CD4-positive, alpha-beta T cell treated with Interleukin-4 for 4 hours (primary cell): ENCODE results near the gene CHN1.

Experiments used
- DNase-seq: peaks from one replicate; pipeline ENCODE4 v3.0.0-alpha.2; 2020

CHN1 gene, protein sequence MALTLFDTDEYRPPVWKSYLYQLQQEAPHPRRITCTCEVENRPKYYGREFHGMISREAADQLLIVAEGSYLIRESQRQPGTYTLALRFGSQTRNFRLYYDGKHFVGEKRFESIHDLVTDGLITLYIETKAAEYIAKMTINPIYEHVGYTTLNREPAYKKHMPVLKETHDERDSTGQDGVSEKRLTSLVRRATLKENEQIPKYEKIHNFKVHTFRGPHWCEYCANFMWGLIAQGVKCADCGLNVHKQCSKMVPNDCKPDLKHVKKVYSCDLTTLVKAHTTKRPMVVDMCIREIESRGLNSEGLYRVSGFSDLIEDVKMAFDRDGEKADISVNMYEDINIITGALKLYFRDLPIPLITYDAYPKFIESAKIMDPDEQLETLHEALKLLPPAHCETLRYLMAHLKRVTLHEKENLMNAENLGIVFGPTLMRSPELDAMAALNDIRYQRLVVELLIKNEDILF

DNA sequence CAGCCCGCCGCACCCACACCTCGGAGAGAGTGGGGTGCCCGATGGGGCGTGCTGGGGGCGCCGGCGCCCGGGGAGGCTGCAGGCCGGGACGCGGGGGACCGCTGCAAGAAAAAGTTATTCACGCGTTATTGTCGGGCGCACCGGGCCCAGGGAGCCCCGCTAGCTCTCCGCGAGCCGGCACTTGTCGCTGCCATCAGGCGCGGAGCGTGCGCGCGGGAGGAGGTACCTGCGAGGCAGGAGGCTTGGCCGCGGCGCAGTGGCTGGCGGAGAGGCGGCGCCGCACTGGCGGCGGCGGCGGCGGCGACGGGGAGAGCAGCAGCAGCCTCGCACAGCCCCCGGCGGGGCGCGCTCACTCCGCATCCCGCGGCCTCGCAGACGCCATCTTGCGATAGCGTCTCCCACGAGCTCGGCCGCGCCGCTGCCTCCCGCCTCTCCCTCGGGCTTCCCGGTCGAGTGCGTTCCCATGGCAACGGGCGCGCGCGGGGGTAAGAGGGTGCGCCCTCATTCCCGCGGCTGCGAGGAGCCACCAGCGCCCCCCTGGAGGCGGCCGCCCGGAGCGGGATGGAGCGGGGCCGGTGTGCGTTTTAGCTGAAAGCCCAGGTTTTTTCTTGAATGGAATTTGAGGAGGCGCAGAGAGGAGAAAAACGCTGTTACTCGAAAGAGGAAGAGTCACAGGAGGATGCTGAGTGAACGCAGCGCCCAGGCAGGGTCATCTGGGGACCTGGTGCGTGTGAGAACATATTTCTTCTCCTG is at the start of gene CHN1:
TSS of gene CHN1 (minus strand) at position 402 of the 753 bp plus-strand sequence. CDS start 469 bp downstream, outside the sequence.
- DNase-seq = peak; percentile 41

DNA sequence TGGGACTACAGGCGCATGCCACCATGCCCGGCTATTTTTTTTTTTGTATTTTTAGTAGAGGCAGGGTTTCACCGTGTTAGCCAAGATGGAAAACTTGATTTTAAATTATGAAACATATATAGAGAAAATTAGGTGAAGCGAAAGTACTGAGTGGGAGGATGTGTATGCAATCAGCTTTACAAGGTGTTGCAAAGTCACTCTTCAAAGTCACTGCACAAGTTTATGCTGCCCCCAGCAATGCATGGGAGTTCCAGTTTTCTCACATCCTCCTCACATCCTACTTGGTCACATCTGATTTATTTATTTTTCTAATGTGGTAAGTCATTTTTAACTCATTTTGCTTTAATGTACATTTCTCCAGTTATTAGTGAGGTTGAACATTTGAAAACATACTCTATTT is 49.2 kb upstream of the CHN1 start:
- no peak for DNase-seq

GRCh38 chr2:175049661-175050060 is 44.5 kb upstream of the CHN1 start:
- DNase-seq = no peak

- DNase-seq = no peak
Observed at GRCh38 chr2:175048275-175048674, 43.1 kb upstream of the CHN1 start.

- no peak for DNase-seq
Observed at GRCh38 chr2:175039490-175039889, 34.3 kb upstream of the CHN1 start.

GRCh38 chr2:175039031-175039430 is 33.9 kb upstream of the CHN1 start:
- DNase-seq = no peak

DNA sequence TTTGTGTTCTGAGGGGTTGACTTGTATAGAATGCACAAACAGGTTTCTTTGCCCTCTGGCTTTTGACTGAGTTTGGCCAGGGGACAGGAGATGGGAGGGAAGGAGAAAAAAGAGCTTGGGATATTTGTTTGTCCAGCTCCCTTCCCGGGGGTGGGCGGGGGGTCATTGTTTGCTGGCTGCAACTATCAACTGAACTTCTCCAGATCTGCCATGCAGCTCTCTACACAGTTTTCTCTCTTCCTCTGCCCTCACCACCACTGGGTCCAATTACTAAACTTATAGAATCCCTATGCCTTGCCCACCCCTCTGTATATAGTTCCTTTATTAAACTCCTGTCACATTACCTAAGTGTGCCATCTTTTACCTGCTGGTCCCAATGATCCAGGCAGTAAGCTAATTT is 32.8 kb upstream of the CHN1 start:
- no peak for DNase-seq

GRCh38 chr2:175036582-175037018 is 31.4 kb upstream of the CHN1 start:
- peak; percentile 38 for DNase-seq

DNA sequence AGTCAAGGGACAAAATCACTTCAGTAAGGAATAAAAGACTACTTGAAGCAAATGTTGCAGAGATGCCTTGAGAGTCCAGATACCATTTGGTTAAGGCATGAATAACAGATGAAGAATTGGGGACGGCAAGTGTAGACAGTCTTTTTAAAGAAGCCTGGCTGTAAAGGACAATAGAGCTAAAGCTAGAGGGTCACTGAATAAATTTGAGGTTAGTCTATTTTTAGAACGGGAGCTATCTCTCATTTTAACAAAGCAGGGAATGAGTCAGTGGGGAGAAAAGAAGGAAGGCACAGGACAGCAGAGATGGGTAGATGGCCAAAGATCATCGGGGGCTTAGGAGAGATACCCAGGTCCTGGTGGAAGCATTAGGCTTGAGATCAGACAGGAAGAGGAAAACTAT is 30.6 kb upstream of the CHN1 start:
- DNase-seq = no peak

DNA sequence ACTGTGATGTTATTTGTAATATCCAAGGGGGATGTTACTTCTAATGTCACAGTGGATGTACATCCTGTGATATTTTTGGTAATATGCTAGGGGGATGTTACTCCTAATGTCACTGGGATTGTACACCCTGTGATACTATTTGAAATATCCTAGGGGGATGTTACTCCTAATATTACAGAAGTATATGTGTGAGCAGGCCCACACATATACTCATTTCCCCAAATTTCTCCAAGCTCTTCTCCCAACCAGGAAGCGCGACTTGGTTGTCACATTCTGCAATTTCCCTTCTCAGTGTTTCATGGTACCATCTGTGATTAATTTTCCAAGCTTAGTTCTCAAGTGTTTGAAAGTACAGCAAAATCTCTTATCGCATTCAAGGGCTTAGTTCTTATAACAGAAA is 29.5 kb upstream of the CHN1 start:
- DNase-seq = no peak

GRCh38 chr2:175030380-175031271 is 25.4 kb upstream of the CHN1 start:
- DNase-seq = no peak

GRCh38 chr2:175027755-175028154 is 22.6 kb upstream of the CHN1 start:
- no peak for DNase-seq

- no peak for DNase-seq
Observed at GRCh38 chr2:175026385-175026784, 21.2 kb upstream of the CHN1 start.

- no peak for DNase-seq
Observed at GRCh38 chr2:175025946-175026345, 20.8 kb upstream of the CHN1 start.

DNA sequence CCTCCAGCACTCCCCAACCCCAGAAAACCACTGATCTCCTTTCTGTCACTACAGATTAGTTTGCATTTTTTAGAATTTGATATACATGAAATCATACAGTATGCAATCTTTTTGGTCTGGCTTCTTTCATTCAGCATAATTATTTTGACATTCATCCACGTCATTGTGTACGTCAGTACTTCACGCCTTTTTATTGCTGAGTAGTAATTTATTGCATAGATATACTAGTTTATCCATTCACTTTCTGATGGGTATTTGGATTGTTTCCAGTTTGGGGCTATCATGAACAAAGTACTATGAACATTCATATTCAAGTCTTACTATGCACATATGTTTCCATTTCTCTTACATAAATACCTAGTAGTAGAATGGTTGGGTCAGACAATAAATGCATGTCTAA is 20.1 kb upstream of the CHN1 start:
- no peak for DNase-seq

- no peak for DNase-seq
Observed at GRCh38 chr2:175022923-175023322, 17.7 kb upstream of the CHN1 start.

DNA sequence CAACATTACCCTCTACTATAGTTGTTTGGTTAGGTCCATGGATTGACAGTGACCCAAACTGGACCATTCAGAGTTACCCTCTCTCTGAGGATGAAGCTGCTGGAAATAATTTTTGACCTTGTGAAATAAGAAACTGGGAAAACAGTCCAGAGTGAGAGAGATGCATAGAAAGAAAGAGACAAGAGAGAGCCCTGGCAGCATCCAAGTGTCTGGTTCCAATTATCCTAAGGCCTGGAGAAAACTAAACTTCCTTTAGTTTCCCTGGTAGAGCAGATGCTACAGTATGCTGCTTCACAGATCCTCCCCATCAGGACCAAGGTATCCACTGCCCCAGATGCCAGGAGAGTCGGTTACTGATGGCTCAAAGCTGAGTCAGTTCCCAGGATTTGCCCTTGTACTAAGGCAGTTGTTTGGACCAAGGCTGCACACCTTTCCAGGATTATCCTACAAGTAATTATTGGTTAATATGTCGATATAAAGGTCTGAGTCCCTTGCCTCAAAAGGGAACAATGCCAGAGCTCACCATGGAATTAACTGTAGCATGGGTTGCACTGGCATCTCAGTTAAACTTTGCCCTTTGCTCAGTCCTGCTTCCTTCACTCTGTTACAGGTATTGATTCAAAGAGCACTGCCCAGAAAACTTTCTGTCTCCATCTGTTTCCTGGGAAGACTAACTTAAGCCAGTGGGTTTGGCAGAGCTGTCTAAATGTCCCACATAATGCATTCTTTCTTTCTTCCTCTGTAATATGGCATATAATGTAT is 14.6 kb upstream of the CHN1 start:
- no peak for DNase-seq

- no peak for DNase-seq
Observed at GRCh38 chr2:175017618-175018414, 12.6 kb upstream of the CHN1 start.

DNA sequence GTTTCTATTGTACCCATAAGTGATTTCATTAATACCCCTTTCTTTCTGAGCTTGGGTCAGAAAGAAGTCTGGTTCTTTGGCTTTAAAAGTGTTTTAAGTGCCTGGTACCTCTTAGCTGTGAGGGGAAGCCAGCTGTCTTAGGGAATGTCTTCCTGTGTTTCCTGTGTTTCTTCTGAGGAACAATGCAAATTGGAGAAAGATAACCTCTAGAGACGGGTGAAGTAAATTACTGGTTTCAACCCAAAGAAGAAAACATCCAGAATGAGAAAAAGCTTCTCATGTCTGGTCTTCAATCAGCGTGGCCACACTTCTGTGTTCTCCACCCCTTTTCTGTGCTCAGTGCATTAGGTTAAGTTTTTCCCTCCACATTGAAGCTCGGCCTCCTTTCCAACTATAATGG is 10.2 kb upstream of the CHN1 start:
- no peak for DNase-seq

GRCh38 chr2:175012516-175012915 is 7.3 kb upstream of the CHN1 start:
- no peak for DNase-seq

GRCh38 chr2:175011505-175011904 is 6.3 kb upstream of the CHN1 start:
- DNase-seq = no peak
